Activated CD8-positive, alpha-beta T cell treated with anti-CD3 and anti-CD28 coated beads, Interleukin-2, amount 10 ng/mL, durations not matched to agents 7 days and 5 days (primary cell): ENCODE results near the gene TOB1. TPM values are rescaled to one million over a fixed set of nuclear protein-coding genes. Genes with fewer than 3 reads are reported as not detected.
A peak's percentile ranks its signal among the peaks of the same experiment; 100 is the strongest.

Experiments used
- ATAC-seq: fragments of 150-1000 bp; cut with Tn5 transposase; one replicate; pipeline ENCODE4 v1.10.0; 2021; ENCODE audit warnings: moderate library complexity
- CTCF ChIA-PET: fragments of 350-600 bp; sonication (Branson Sonifier 250); formaldehyde crosslinking; loops from one replicate; lab custom pipeline; 2021; ENCODE audit warnings: antibody characterized with exemption; lab: Charles Lee
- POLR2A ChIA-PET: fragments of 350-600 bp; sonication (Branson Sonifier 250); formaldehyde crosslinking; loops from one replicate; lab custom pipeline; 2021; ENCODE audit warnings: antibody characterized with exemption; lab: Charles Lee
- DNase-seq: peaks from one replicate; pipeline ENCODE4 v3.0.0-alpha.2; 2020
- H3K27ac Mint-ChIP-seq: one replicate; pipeline ENCODE4 v1.8.0; 2021; ENCODE audit warnings: mild to moderate bottlenecking, mixed read lengths
- H3K27me3 Mint-ChIP-seq: one replicate; pipeline ENCODE4 v1.8.0; 2021; ENCODE audit warnings: low read depth, mixed read lengths
- H3K36me3 Mint-ChIP-seq: one replicate; pipeline ENCODE4 v1.8.0; 2021; ENCODE audit warnings: low read depth, mixed read lengths
- H3K4me1 Mint-ChIP-seq: one replicate; pipeline ENCODE4 v1.8.0; 2021; ENCODE audit warnings: low read depth, mixed read lengths
- H3K4me3 Mint-ChIP-seq: one replicate; pipeline ENCODE4 v1.8.0; 2021; ENCODE audit warnings: mild to moderate bottlenecking, mixed read lengths
- H3K9me3 Mint-ChIP-seq: one replicate; pipeline ENCODE4 v1.8.0; 2022; ENCODE audit warnings: mixed read lengths; ENCODE audit not compliant: insufficient read depth
- total RNA-seq, 2 experiments: library from RNA; stranded (reverse); gene quantifications; one replicate each; pipeline ENCODE4 v1.2.3, GENCODE V29; 2021

The TOB1 gene
- total RNA-seq, 2 experiments from 2014 or later = 44.5 to 47.6 TPM

DNA sequence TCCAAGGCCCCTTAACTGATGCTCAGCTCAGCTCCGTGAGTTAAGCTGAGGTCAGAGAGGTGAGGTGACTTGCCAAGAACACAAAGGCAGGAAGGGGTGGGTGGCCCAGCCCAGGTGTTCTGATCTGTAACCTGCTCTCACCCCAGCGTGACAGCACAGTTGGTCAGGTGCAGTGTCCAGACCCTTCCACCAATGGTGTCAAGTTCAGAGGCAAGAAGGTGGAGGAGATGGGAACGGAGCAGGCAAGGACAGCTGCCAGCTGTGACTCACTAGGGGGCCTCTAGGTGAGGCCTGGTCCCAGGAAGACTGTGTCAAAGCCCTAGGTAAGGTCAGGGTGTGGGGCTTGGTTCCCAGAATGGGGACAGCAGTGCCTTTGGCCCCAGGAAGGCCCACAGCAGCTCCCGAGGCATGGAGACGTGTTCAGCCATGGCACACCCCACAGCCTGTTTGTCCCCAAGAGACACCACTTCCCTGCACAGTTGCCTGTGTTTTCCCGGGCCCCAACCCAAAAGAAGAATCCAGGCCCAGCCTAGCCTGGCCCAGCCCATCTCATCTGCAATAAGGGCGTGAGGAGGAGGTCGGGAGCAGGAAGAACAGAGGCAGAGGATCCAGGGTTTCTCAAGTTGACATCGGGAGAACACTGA is 23.5 kb downstream of the TOB1 start:
- Mint-ChIP-seq H3K27me3 (no peaks in the 10 kb centered on the region), H3K4me3 (no peak overlapping the region), H3K27ac (no peak overlapping the region), H3K36me3 (no peaks in the 10 kb centered on the region), H3K4me1 (no peaks in the 10 kb centered on the region), H3K9me3 (no peaks in the 10 kb centered on the region)
- ATAC-seq (no peak), DNase-seq (no peak)
- ChIA-PET POLR2A (interaction anchor here (1.2 kb wide), 1 partner anchor 23 kb away, joined by 4 read pairs; the partner anchor contains the start of gene TOB1), CTCF (interaction anchor here (0.7 to 5.7 kb wide), 15 partner anchors 9 to 115 kb away, joined by 3 to 32 read pairs (median 4); no protein-coding TSS in a partner anchor)

GRCh38 chr17:50841949-50842354 is 24.2 kb downstream of the TOB1 start:
- POLR2A ChIA-PET = interaction anchor here (0.6 to 1.2 kb wide), 2 partner anchors 24 to 216 kb away, joined by 3 to 4 read pairs; partner anchors contain the start of gene TOB1
- ATAC-seq (peak; percentile 70), DNase-seq (peak; percentile 70)
- CTCF ChIA-PET = interaction anchor here (0.7 to 5.7 kb wide), 16 partner anchors 9 to 120 kb away, joined by 3 to 32 read pairs (median 4); no protein-coding TSS in a partner anchor
- H3K27me3 Mint-ChIP-seq = no peaks in the 10 kb centered on the region
- H3K36me3 Mint-ChIP-seq = no peaks in the 10 kb centered on the region
- H3K4me3 Mint-ChIP-seq = no peak overlapping the region
- H3K9me3 Mint-ChIP-seq = no peaks in the 10 kb centered on the region
- H3K4me1 Mint-ChIP-seq = no peaks in the 10 kb centered on the region
- H3K27ac Mint-ChIP-seq = no peak overlapping the region

DNA sequence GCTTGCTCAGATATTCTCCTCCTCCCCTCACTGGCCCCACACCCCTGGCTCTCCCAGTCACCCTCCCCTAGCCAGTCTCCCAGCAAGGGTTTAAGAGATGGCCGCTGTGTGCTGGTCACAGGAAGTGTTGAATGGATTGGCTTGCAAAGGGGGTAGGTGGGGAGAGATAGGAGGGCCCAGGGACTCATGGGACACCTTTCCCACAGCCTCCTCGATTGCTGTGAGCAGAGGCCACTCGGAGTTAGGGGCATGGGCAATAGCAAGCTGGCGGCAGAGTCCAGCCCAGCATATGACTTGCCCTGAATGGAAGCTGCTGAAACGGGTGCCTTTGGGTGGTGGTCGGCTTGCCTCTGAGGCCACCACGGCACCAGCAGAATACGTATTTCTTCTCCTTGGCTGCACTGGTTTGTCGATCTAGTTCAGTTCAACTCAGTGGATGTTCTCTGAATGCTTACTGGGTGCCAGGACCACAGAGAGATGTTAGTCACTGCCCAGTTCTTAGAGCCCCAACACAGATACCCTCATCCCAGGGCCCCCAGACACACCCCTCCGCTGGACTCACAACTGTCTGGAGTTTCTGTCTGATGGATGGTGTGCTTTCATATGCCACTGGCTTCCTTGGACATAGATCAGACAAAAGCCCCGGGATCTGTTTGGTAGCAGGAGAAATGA is 24.7 kb downstream of the TOB1 start:
- no peak overlapping the region for H3K27ac Mint-ChIP-seq
- H3K36me3 Mint-ChIP-seq = no peaks in the 10 kb centered on the region
- no peak overlapping the region for H3K4me3 Mint-ChIP-seq
- ATAC-seq = peak; percentile 14
- DNase-seq = no peak
- ChIA-PET POLR2A (interaction anchor here (0.6 to 1.2 kb wide), 2 partner anchors 24 to 217 kb away, joined by 3 to 4 read pairs; partner anchors contain the start of gene TOB1), CTCF (interaction anchor here (0.7 to 5.7 kb wide), 14 partner anchors 10 to 121 kb away, joined by 3 to 32 read pairs (median 4); no protein-coding TSS in a partner anchor)
- H3K4me1 Mint-ChIP-seq = no peaks in the 10 kb centered on the region
- H3K9me3 Mint-ChIP-seq = no peaks in the 10 kb centered on the region
- no peaks in the 10 kb centered on the region for H3K27me3 Mint-ChIP-seq

- no peak for DNase-seq
- Mint-ChIP-seq H3K27ac (no peak overlapping the region), H3K36me3 (no peaks in the 10 kb centered on the region), H3K4me1 (no peaks in the 10 kb centered on the region), H3K4me3 (no peak overlapping the region), H3K9me3 (no peaks in the 10 kb centered on the region), H3K27me3 (no peaks in the 10 kb centered on the region)
- POLR2A ChIA-PET = no interaction called here
- CTCF ChIA-PET = interaction anchor here (1.5 to 5.7 kb wide), 4 partner anchors 12 to 122 kb away, joined by 3 to 32 read pairs (median 18); no protein-coding TSS in a partner anchor
- no peak for ATAC-seq
Measured at GRCh38 chr17:50840311-50840851, 25.8 kb downstream of the TOB1 start.

DNA sequence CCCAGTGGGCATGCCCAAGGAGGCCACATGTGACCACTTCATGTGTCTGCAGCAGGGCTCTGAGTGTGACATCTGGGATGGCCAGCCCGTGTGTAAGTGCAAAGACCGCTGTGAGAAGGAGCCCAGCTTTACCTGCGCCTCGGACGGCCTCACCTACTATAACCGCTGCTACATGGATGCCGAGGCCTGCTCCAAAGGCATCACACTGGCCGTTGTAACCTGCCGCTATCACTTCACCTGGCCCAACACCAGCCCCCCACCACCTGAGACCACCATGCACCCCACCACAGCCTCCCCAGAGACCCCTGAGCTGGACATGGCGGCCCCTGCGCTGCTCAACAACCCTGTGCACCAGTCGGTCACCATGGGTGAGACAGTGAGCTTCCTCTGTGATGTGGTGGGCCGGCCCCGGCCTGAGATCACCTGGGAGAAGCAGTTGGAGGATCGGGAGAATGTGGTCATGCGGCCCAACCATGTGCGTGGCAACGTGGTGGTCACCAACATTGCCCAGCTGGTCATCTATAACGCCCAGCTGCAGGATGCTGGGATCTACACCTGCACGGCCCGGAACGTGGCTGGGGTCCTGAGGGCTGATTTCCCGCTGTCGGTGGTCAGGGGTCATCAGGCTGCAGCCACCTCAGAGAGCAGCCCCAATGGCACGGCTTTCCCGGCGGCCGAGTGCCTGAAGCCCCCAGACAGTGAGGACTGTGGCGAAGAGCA is 26.4 kb downstream of the TOB1 start:
- CTCF ChIA-PET = interaction anchor here (1.5 to 5.7 kb wide), 2 partner anchors 12 to 57 kb away, joined by 4 to 32 read pairs; no protein-coding TSS in a partner anchor
- no peak overlapping the region for H3K4me3 Mint-ChIP-seq
- H3K27me3 Mint-ChIP-seq = no peaks in the 10 kb centered on the region
- POLR2A ChIA-PET = no interaction called here
- no peak overlapping the region for H3K27ac Mint-ChIP-seq
- H3K9me3 Mint-ChIP-seq = no peaks in the 10 kb centered on the region
- ATAC-seq = no peak
- DNase-seq = no peak
- no peaks in the 10 kb centered on the region for H3K4me1 Mint-ChIP-seq
- H3K36me3 Mint-ChIP-seq = no peaks in the 10 kb centered on the region

GRCh38 chr17:50837980-50838954 is 27.9 kb downstream of the TOB1 start:
- no peaks in the 10 kb centered on the region for H3K36me3 Mint-ChIP-seq
- H3K4me1 Mint-ChIP-seq = no peaks in the 10 kb centered on the region
- no peak for ATAC-seq
- H3K4me3 Mint-ChIP-seq = no peak overlapping the region
- CTCF ChIA-PET = interaction anchor here (1.5 to 5.7 kb wide), 2 partner anchors 14 to 55 kb away, joined by 4 to 32 read pairs; no protein-coding TSS in a partner anchor
- POLR2A ChIA-PET = interaction anchor here (0.9 kb wide), 1 partner anchor 115 kb away, joined by 3 read pairs; no protein-coding TSS in a partner anchor
- DNase-seq = no peak
- H3K9me3 Mint-ChIP-seq = no peaks in the 10 kb centered on the region
- no peaks in the 10 kb centered on the region for H3K27me3 Mint-ChIP-seq
- no peak overlapping the region for H3K27ac Mint-ChIP-seq

DNA sequence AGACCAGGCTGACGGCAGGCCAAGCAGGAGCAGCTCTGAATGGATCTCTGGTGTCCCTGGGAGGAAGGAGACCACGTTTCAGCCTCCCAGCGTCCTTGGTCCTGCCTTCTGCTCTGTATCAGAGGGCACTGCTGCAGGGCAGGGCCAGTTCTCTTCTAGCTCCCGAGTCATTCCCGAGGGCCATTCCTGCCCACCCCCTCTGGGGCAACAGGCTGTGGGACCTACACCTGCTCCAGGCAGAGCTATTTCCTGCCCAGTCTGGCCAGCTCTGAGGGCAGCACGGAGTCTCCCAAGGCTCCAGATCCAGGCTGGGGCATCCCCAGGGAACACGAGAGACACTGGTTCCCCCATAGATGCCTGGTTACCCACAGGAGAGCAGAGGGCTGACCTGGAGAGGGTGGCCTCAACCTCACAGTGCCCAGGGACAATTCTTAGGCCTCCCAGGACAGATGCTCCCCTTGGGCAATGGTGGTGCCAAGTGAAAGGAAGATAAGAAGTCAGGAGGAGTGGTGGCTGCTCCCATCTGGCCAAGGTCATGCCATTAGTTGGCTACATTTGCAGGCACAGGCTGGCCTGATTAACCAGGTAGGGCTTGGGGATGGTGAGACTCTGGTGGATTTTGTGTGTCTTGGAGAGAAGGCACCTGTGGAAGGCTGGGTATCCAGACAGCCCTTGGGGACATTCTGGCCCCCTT is 28.7 kb downstream of the TOB1 start:
- ATAC-seq (no peak), DNase-seq (no peak)
- Mint-ChIP-seq H3K4me3 (no peak overlapping the region), H3K4me1 (no peaks in the 10 kb centered on the region), H3K27ac (no peak overlapping the region), H3K27me3 (no peaks in the 10 kb centered on the region), H3K9me3 (no peaks in the 10 kb centered on the region), H3K36me3 (no peaks in the 10 kb centered on the region)
- ChIA-PET CTCF (interaction anchor here (0.9 to 1.0 kb wide), 2 partner anchors 55 to 293 kb away, joined by 3 read pairs; no protein-coding TSS in a partner anchor), POLR2A (interaction anchor here (0.6 kb wide), 1 partner anchor 47 kb away, joined by 3 read pairs; no protein-coding TSS in a partner anchor)

- no peak overlapping the region for H3K4me3 Mint-ChIP-seq
- no peaks in the 10 kb centered on the region for H3K4me1 Mint-ChIP-seq
- no peaks in the 10 kb centered on the region for H3K36me3 Mint-ChIP-seq
- peak overlapping the region; percentile 49 for H3K27ac Mint-ChIP-seq
- ChIA-PET CTCF (interaction anchor here (0.6 to 1.0 kb wide), 3 partner anchors 51 to 292 kb away, joined by 3 read pairs; no protein-coding TSS in a partner anchor), POLR2A (interaction anchor here (0.6 kb wide), 1 partner anchor 46 kb away, joined by 3 read pairs; no protein-coding TSS in a partner anchor)
- no peak for ATAC-seq
- H3K27me3 Mint-ChIP-seq = no peaks in the 10 kb centered on the region
- H3K9me3 Mint-ChIP-seq = no peaks in the 10 kb centered on the region
- no peak for DNase-seq
Measured at GRCh38 chr17:50836826-50837225, 29.3 kb downstream of the TOB1 start.

- H3K4me1 Mint-ChIP-seq = no peaks in the 10 kb centered on the region
- no peaks in the 10 kb centered on the region for H3K36me3 Mint-ChIP-seq
- no peak within 1 kb of the TSS for H3K4me3 Mint-ChIP-seq
- H3K9me3 Mint-ChIP-seq = no peaks in the 10 kb centered on the region
- no peak for ATAC-seq
- CTCF ChIA-PET = interaction anchor here (1.6 kb wide), 1 partner anchor 51 kb away, joined by 5 read pairs; no protein-coding TSS in a partner anchor
- H3K27me3 Mint-ChIP-seq = no peaks in the 10 kb centered on the region
- POLR2A ChIA-PET = no interaction called here
- DNase-seq = no peak
- H3K27ac Mint-ChIP-seq = no peak within 1 kb of the TSS
Measured at GRCh38 chr17:50835301-50836234, 30.6 kb downstream of the TOB1 start, which contains the start of gene WFIKKN2. TSS of gene WFIKKN2 (plus strand) at chr17:50835586. CDS start at chr17:50835938, 352 bp downstream.
